HL-60 (cell line): ENCODE results near the gene PNMA8C.

Source experiments
- DNase-seq, 2 experiments: peaks; one replicate each; pipeline ENCODE4 v3.0.0-alpha.2; 2010 to 2020; ENCODE audit warnings: low read depth in 1 of 2, low spot score in 1 of 2
- H3K27ac ChIP-seq: fragments of 250-450 bp; sonication (Bioruptor Pico); replicated peaks from 2 replicates; pipeline ENCODE4 v1.5.1; 2020; ENCODE audit warnings: mild to moderate bottlenecking, moderate library complexity
- H3K27me3 ChIP-seq: fragments of 250-450 bp; sonication (Bioruptor Pico); 2 replicates; pipeline ENCODE4 v1.5.1; 2021; ENCODE audit warnings: mild to moderate bottlenecking, moderate library complexity; ENCODE audit not compliant: insufficient read depth, poor library complexity, severe bottlenecking
- H3K4me3 ChIP-seq: replicated peaks from 2 replicates; pipeline ENCODE4 v1.5.1; 2011; ENCODE audit warnings: mild to moderate bottlenecking, control low read depth, low read length; ENCODE audit not compliant: insufficient read depth
- CTCF ChIP-seq: IDR thresholded peaks from one replicate; pipeline ENCODE4 v1.5.1; 2011; ENCODE audit warnings: low read length, control low read depth, inconsistent platforms; ENCODE audit not compliant: insufficient read depth
- GABPA ChIP-seq: IDR thresholded peaks from 2 replicates; pipeline ENCODE4 v1.6.1; 2012; ENCODE audit warnings: low read depth
- POLR2AphosphoS5 ChIP-seq: IDR thresholded peaks from 2 replicates; pipeline ENCODE4 v1.6.1; 2012; ENCODE audit warnings: low read depth
- REST ChIP-seq: IDR thresholded peaks from 2 replicates; pipeline ENCODE4 v1.6.1; 2012; ENCODE audit warnings: low read depth; ENCODE audit not compliant: insufficient replicate concordance
- SPI1 ChIP-seq: IDR thresholded peaks from 2 replicates; pipeline ENCODE4 v1.6.1; 2012; ENCODE audit warnings: low read depth, mild to moderate bottlenecking, borderline replicate concordance

PNMA8C gene

GRCh38 chr19:46411088-46411924 is 17.4 kb downstream of the PNMA8C start:
- no peak overlapping the region for H3K4me3 ChIP-seq

GRCh38 chr19:46410205-46411087 is 18.3 kb downstream of the PNMA8C start:
- DNase-seq = no peak
- peaks cover 22% of the 10 kb centered on the region for H3K27me3 ChIP-seq
- TF ChIP-seq REST (no peak), POLR2AphosphoS5 (no peak), SPI1 (no peak), CTCF (no peak), GABPA (no peak)
- no peak overlapping the region for H3K27ac ChIP-seq
- no peak overlapping the region for H3K4me3 ChIP-seq

More at GRCh38 chr19:46411088-46411924, 17.4 kb downstream of the PNMA8C start:
- no peak for DNase-seq
- Histone ChIP-seq H3K27me3 (peaks cover 30% of the 10 kb centered on the region), H3K27ac (no peak overlapping the region)
- no peak for TF ChIP-seq GABPA
- no peak for TF ChIP-seq CTCF
- TF ChIP-seq SPI1 = no peak
- TF ChIP-seq POLR2AphosphoS5 = no peak

GRCh38 chr19:46409191-46409590 is 19.5 kb downstream of the PNMA8C start:
- no peak for DNase-seq
- Histone ChIP-seq H3K27me3 (peaks cover 22% of the 10 kb centered on the region), H3K27ac (no peak overlapping the region), H3K4me3 (no peak overlapping the region)
- TF ChIP-seq CTCF = no peak
- TF ChIP-seq GABPA = no peak
- TF ChIP-seq SPI1 = no peak
- no peak for TF ChIP-seq POLR2AphosphoS5
- TF ChIP-seq REST = no peak
